ENCODE results near the gene DUSP18.

DUSP18 gene

GRCh38 chr22:30617819-30618218 lies 49.9 kb downstream of the DUSP18 start:
- no peak for TF ChIP-seq CTCF (conservative IDR thresholded peaks at IDR 0.05; ENCODE audit: low read depth, low read length)
- Histone ChIP-seq H3K4me3 (IDR thresholded peaks at IDR 0.05; ENCODE audit: insufficient read depth, low read depth, low read length) (no peak overlapping the region), H3K27me3 (ENCODE audit: insufficient read depth, low read depth) (no peaks in the 10 kb centered on the region), H3K27ac (no peak overlapping the region), H3K9ac (no peak overlapping the region), H3K4me1 (ENCODE audit: low read depth, poor library complexity, severe bottlenecking) (no peaks in the 10 kb centered on the region), H2AFZ (ENCODE audit: low read depth) (no peak overlapping the region), H3K36me3 (ENCODE audit: insufficient read depth) (no peaks in the 10 kb centered on the region), H3K79me2 (ENCODE audit: insufficient read depth, low read depth) (no peaks in the 10 kb centered on the region), H3K4me2 (no peak overlapping the region), H4K20me1 (ENCODE audit: insufficient read depth) (no peaks in the 10 kb centered on the region)

GRCh38 chr22:30615543-30615954 lies 52.1 kb downstream of the DUSP18 start:
- Histone ChIP-seq H4K20me1 (ENCODE audit: insufficient read depth) (no peaks in the 10 kb centered on the region), H2AFZ (ENCODE audit: low read depth) (no peak overlapping the region), H3K36me3 (ENCODE audit: insufficient read depth) (no peaks in the 10 kb centered on the region), H3K27me3 (ENCODE audit: insufficient read depth, low read depth) (no peaks in the 10 kb centered on the region), H3K4me1 (ENCODE audit: low read depth, poor library complexity, severe bottlenecking) (peaks cover 5% of the 10 kb centered on the region), H3K9ac (no peak overlapping the region), H3K27ac (no peak overlapping the region), H3K79me2 (ENCODE audit: insufficient read depth, low read depth) (no peaks in the 10 kb centered on the region), H3K4me2 (no peak overlapping the region), H3K4me3 (IDR thresholded peaks at IDR 0.05; ENCODE audit: insufficient read depth, low read depth, low read length) (no peak overlapping the region)
- TF ChIP-seq CTCF (conservative IDR thresholded peaks at IDR 0.05; ENCODE audit: low read depth, low read length): no peak

- Histone ChIP-seq H3K4me1 (ENCODE audit: low read depth, poor library complexity, severe bottlenecking) (peaks cover 11% of the 10 kb centered on the region), H4K20me1 (ENCODE audit: insufficient read depth) (no peaks in the 10 kb centered on the region), H3K79me2 (ENCODE audit: insufficient read depth, low read depth) (no peaks in the 10 kb centered on the region), H3K36me3 (ENCODE audit: insufficient read depth) (no peaks in the 10 kb centered on the region), H3K27me3 (ENCODE audit: insufficient read depth, low read depth) (no peaks in the 10 kb centered on the region), H3K27ac (no peak overlapping the region), H2AFZ (ENCODE audit: low read depth) (no peak overlapping the region), H3K9ac (no peak overlapping the region), H3K4me2 (no peak overlapping the region), H3K4me3 (IDR thresholded peaks at IDR 0.05; ENCODE audit: insufficient read depth, low read depth, low read length) (no peak overlapping the region)
- TF ChIP-seq CTCF (conservative IDR thresholded peaks at IDR 0.05; ENCODE audit: low read depth, low read length): no peak
Observed at GRCh38 chr22:30614879-30615278, 52.8 kb downstream of the DUSP18 start.

GRCh38 chr22:30614268-30614667 lies 53.4 kb downstream of the DUSP18 start:
- no peaks in the 10 kb centered on the region for H3K36me3 ChIP-seq (ENCODE audit: insufficient read depth)
- H3K27me3 ChIP-seq (ENCODE audit: insufficient read depth, low read depth): no peaks in the 10 kb centered on the region
- no peaks in the 10 kb centered on the region for H4K20me1 ChIP-seq (ENCODE audit: insufficient read depth)
- no peak overlapping the region for H3K4me2 ChIP-seq
- H3K4me3 ChIP-seq (IDR thresholded peaks at IDR 0.05; ENCODE audit: insufficient read depth, low read depth, low read length): no peak overlapping the region
- H3K4me1 ChIP-seq (ENCODE audit: low read depth, poor library complexity, severe bottlenecking): peaks cover 18% of the 10 kb centered on the region
- no peak overlapping the region for H2AFZ ChIP-seq (ENCODE audit: low read depth)
- no peak for TF ChIP-seq CTCF (conservative IDR thresholded peaks at IDR 0.05; ENCODE audit: low read depth, low read length)
- no peak overlapping the region for H3K9ac ChIP-seq
- no peaks in the 10 kb centered on the region for H3K79me2 ChIP-seq (ENCODE audit: insufficient read depth, low read depth)
- H3K27ac ChIP-seq: no peak overlapping the region

Measured in KMS-11 (cell line).